Measurements from ENCODE around the gene IGFLR1.
A peak's percentile ranks its signal among the peaks of the same experiment; 100 is the strongest.

Gene IGFLR1

DNA sequence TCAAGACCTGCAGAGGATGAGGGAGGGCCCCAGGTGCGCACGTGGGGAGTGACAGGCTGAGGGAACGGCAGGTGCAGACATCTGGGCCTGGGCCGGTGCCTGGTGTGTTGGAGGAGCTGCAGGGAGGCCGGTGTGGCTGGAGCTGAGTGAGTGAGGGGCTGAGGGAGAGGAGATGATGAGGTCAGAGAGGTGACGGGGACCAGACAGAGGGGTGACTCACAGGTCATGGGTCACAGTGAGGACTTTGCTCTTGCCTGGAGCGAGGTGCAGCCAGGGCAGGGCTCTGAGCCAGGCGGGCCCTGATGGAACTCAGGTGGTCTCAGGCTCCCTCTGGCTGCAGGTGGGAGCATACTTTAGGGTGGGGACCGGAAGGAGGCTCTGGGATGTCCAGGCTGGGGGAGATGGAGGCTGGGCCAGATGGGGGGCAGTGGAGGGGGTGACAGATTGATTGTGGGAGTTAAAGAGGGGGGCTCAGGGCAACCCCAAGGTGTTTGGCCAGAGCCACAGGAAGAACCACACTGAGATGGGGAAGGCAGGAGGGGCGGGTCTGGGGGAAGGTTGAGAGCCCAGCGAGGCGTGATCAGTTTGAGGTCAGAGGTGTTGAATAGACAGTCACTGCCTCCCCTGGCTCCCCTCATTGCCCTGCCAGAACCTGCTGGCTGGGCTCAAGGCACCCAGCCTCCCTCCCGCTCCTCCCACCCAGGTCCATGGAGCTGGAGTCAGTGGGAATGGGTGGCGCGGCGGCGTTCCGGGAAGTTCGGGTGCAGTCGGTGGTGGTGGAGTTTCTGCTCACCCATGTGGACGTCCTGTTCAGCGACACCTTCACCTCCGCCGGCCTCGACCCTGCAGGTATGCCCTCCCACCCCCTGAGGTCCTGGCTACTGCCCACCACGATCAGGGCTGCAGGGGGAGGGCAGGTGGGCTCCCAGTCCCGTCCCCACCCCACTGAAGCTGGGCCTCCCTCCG, 41.5 kb upstream of the IGFLR1 start:
- no peaks in the 10 kb centered on the region for H3K27me3 Mint-ChIP-seq
- intact Hi-C loops (cut with micrococcal nuclease), result no loop called here

DNA sequence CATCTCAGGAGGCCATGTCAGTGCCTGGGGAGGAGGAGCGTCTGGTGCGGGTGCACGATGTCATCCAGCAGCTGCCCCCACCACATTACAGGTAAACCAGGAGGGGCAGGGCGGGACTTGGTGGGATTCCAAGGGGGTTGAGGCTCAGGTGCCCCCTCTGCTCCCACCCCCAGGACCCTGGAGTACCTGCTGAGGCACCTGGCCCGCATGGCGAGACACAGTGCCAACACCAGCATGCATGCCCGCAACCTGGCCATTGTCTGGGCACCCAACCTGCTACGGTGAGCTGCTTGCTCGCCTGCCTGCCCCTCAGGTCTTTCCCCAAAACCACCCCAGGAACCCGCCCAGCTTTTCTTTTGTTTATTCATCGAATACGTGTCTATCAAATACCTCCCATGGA, 40.3 kb upstream of the IGFLR1 start:
- no peaks in the 10 kb centered on the region for H3K27me3 Mint-ChIP-seq
- H3K36me3 Mint-ChIP-seq (ENCODE audit: low read depth), result peaks cover 47% of the 10 kb centered on the region
- H3K4me1 Mint-ChIP-seq (ENCODE audit: low read depth), result no peaks in the 10 kb centered on the region
- no peak overlapping the region for H3K4me3 Mint-ChIP-seq
- intact Hi-C loops (cut with micrococcal nuclease), result no loop called here
- no peak overlapping the region for H3K27ac Mint-ChIP-seq
- no peaks in the 10 kb centered on the region for H3K9me3 Mint-ChIP-seq

More for the DNA sequence above, 41.5 kb upstream of the IGFLR1 start:
- no peak overlapping the region for H3K27ac Mint-ChIP-seq
- no peaks in the 10 kb centered on the region for H3K4me1 Mint-ChIP-seq (ENCODE audit: low read depth)
- H3K36me3 Mint-ChIP-seq (ENCODE audit: low read depth), result peaks cover 46% of the 10 kb centered on the region
- H3K9me3 Mint-ChIP-seq, result no peaks in the 10 kb centered on the region
- H3K4me3 Mint-ChIP-seq, result no peak overlapping the region

GRCh38 chr19:35781650-35782049, 39.4 kb upstream of the IGFLR1 start:
- Mint-ChIP-seq H3K27ac (no peak overlapping the region), H3K36me3 (ENCODE audit: low read depth) (peaks cover 47% of the 10 kb centered on the region), H3K9me3 (no peaks in the 10 kb centered on the region), H3K4me3 (no peak overlapping the region), H3K27me3 (no peaks in the 10 kb centered on the region), H3K4me1 (ENCODE audit: low read depth) (peaks cover 5% of the 10 kb centered on the region)
- intact Hi-C loops (cut with micrococcal nuclease), result no loop called here

DNA sequence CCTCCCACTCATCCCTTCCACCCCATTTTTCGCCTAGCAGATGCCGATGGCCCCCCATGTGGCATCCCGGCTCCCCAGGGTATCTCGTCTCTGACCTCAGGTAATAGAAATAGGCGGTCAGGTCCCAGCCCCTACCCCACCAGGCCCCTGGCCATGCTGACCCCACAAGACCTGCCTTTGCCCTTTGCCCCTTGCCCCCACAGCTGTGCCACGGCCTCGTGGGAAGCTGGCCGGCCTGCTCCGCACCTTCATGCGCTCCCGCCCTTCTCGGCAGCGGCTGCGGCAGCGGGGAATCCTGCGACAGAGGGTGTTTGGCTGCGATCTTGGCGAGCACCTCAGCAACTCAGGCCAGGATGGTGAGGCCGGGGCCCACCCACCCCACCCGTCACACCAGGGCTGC, 38.5 kb upstream of the IGFLR1 start:
- H3K36me3 Mint-ChIP-seq (ENCODE audit: low read depth), result peaks cover 41% of the 10 kb centered on the region
- H3K4me3 Mint-ChIP-seq, result no peak overlapping the region
- intact Hi-C loops (cut with micrococcal nuclease), result no loop called here
- H3K27ac Mint-ChIP-seq, result no peak overlapping the region
- peaks cover 14% of the 10 kb centered on the region for H3K4me1 Mint-ChIP-seq (ENCODE audit: low read depth)
- no peaks in the 10 kb centered on the region for H3K9me3 Mint-ChIP-seq
- no peaks in the 10 kb centered on the region for H3K27me3 Mint-ChIP-seq

GRCh38 chr19:35780058-35780457, 37.8 kb upstream of the IGFLR1 start:
- Mint-ChIP-seq H3K27ac (no peak overlapping the region), H3K36me3 (ENCODE audit: low read depth) (peaks cover 41% of the 10 kb centered on the region), H3K27me3 (no peaks in the 10 kb centered on the region), H3K4me3 (no peak overlapping the region), H3K9me3 (no peaks in the 10 kb centered on the region), H3K4me1 (ENCODE audit: low read depth) (peaks cover 16% of the 10 kb centered on the region)
- intact Hi-C loops (cut with micrococcal nuclease), result no loop called here

DNA sequence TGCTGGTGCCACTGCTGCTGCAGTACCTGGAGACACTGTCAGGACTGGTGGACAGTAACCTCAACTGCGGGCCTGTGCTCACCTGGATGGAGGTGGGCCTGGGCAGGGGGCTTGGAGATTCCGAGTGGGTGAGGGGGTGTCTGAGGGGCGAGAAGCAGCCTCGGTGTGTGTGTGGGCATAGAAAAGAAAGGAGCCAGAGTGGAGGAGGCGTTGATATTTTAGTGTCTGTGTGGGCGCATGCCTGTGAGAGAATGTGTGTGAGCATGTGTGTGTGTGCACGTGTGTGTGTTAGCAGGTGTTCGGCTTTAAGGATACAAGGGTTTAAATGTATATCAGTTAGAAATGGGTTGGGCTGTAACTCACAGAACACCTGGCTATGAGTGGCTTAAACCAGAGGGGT, 36.8 kb upstream of the IGFLR1 start:
- H3K27me3 Mint-ChIP-seq, result peaks cover under 1% of the 10 kb centered on the region
- no peaks in the 10 kb centered on the region for H3K9me3 Mint-ChIP-seq
- H3K36me3 Mint-ChIP-seq (ENCODE audit: low read depth), result peaks cover 41% of the 10 kb centered on the region
- intact Hi-C loops (cut with micrococcal nuclease), result no loop called here
- H3K4me1 Mint-ChIP-seq (ENCODE audit: low read depth), result peaks cover 25% of the 10 kb centered on the region
- no peak overlapping the region for H3K4me3 Mint-ChIP-seq
- H3K27ac Mint-ChIP-seq, result no peak overlapping the region

- H3K4me1 Mint-ChIP-seq (ENCODE audit: low read depth), result peaks cover 25% of the 10 kb centered on the region
- H3K27ac Mint-ChIP-seq, result no peak overlapping the region
- intact Hi-C loops (cut with micrococcal nuclease), result no loop called here
- H3K9me3 Mint-ChIP-seq, result no peaks in the 10 kb centered on the region
- H3K27me3 Mint-ChIP-seq, result peaks cover 2% of the 10 kb centered on the region
- no peak overlapping the region for H3K4me3 Mint-ChIP-seq
- peaks cover 34% of the 10 kb centered on the region for H3K36me3 Mint-ChIP-seq (ENCODE audit: low read depth)
Measured at GRCh38 chr19:35777961-35778360, 35.7 kb upstream of the IGFLR1 start.

DNA sequence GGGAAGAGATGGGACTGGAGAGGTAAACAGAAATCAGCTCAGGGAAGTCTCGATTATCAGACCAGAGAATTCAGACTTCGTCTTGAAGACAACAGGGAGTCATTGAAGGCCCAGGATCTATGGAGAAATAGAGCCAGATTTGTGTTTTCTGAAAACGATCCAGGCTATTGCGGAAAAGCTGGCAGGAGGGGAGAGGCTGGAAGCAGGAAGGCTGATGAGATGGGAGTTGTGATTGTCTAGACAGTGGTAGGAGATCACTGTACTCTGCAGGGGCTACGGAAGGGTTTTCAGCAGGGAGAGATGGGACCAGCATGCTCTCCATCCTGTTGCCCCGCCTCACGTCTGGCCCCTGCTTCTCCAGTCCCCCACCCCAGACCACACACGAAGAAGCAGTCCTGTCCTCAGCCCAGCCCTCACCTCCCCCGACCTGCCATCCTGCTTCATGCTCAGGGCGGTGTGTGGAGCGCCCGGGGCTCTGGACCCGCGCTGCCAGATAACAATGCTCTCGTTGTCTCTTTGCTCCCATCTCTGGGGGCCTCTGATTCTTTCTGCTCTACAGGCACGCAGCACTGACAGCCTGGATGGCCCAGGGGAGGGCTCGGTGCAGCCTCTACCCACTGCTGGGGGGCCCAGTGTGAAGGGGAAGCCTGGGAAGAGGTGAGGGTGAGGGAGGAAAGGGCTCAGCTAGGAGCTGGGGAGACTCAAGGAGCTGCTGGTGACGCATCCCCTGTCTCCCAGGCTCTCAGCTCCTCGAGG, 35.0 kb upstream of the IGFLR1 start:
- Mint-ChIP-seq H3K36me3 (ENCODE audit: low read depth) (peaks cover 27% of the 10 kb centered on the region), H3K4me3 (no peak overlapping the region), H3K27me3 (peaks cover 2% of the 10 kb centered on the region), H3K9me3 (no peaks in the 10 kb centered on the region), H3K27ac (no peak overlapping the region), H3K4me1 (ENCODE audit: low read depth) (peaks cover 25% of the 10 kb centered on the region)
- intact Hi-C loops (cut with micrococcal nuclease), result no loop called here

DNA sequence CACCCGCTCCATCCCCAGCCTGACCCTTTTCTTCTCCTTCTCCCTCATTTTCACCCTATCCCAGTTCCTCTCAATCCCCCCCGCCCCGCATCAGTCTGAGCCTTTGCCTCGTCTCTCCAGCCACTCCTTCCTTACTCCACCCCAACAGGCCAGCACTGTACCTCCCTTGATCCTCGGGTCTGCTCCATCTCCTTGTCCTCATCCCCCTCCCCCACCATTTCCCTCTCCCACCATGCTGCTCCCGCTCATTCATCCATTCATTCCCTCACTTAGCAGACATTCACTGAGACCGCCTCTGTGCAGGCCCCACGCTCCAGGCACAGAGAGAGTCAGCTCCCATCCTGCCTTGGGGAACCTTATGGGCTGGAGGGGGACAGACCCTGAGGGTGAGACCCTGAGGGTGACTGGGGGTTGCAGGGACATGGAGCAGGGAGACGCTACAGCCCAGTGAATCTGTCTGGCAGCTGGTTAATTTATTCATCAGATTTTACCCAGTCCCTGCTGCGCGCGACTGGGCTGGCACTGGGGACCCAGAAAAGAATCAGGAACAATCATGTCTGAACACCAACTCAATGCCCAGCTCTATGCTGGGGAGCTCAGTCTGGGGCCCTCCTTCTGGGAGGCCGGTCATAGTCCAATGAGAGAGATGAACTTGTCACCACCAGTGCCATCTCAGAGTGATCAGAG, 34.0 kb upstream of the IGFLR1 start:
- peaks cover 2% of the 10 kb centered on the region for H3K27me3 Mint-ChIP-seq
- H3K4me1 Mint-ChIP-seq (ENCODE audit: low read depth), result peaks cover 25% of the 10 kb centered on the region
- peak overlapping the region; percentile 77 for H3K4me3 Mint-ChIP-seq
- H3K36me3 Mint-ChIP-seq (ENCODE audit: low read depth), result peaks cover 18% of the 10 kb centered on the region
- no peaks in the 10 kb centered on the region for H3K9me3 Mint-ChIP-seq
- peak overlapping the region; percentile 77 for H3K27ac Mint-ChIP-seq
- intact Hi-C loops (cut with micrococcal nuclease), result no loop called here

GRCh38 chr19:35775298-35776101, 33.2 kb upstream of the IGFLR1 start, which contains the start of gene ARHGAP33:
ARHGAP33 (plus strand) TSS chr19:35775564; CDS start chr19:35775659, 95 bp downstream.
- peaks cover 25% of the 10 kb centered on the region for H3K4me1 Mint-ChIP-seq (ENCODE audit: low read depth)
- no peaks in the 10 kb centered on the region for H3K9me3 Mint-ChIP-seq
- H3K36me3 Mint-ChIP-seq (ENCODE audit: low read depth), result peaks cover 10% of the 10 kb centered on the region
- H3K4me3 Mint-ChIP-seq, result peak within 1 kb of the TSS; percentile 77
- peak within 1 kb of the TSS; percentile 77 for H3K27ac Mint-ChIP-seq
- H3K27me3 Mint-ChIP-seq, result peaks cover 2% of the 10 kb centered on the region
- intact Hi-C loops (cut with micrococcal nuclease), result no loop called here

DNA sequence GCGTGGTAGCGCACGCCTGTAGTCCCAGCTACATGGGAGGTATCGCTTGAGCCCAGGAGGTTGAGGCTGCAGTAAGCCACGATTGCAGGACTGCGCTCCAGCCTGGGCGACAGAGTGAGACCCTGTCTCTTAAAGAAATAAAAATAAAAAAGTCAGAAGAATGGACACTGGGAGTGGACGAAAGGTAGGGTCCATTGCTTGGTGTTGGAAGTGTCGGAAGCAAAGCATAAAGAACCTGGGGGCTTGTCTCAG, 32.7 kb upstream of the IGFLR1 start:
- peak overlapping the region; percentile 77 for H3K4me3 Mint-ChIP-seq
- H3K36me3 Mint-ChIP-seq (ENCODE audit: low read depth), result peaks cover 6% of the 10 kb centered on the region
- peak overlapping the region; percentile 77 for H3K27ac Mint-ChIP-seq
- H3K27me3 Mint-ChIP-seq, result peaks cover 2% of the 10 kb centered on the region
- no peaks in the 10 kb centered on the region for H3K9me3 Mint-ChIP-seq
- peaks cover 25% of the 10 kb centered on the region for H3K4me1 Mint-ChIP-seq (ENCODE audit: low read depth)
- intact Hi-C loops (cut with micrococcal nuclease), result no loop called here

GRCh38 chr19:35774274-35775045, 32.2 kb upstream of the IGFLR1 start:
- peaks cover 2% of the 10 kb centered on the region for H3K27me3 Mint-ChIP-seq
- H3K36me3 Mint-ChIP-seq (ENCODE audit: low read depth), result peaks cover 10% of the 10 kb centered on the region
- intact Hi-C loops (cut with micrococcal nuclease), result no loop called here
- H3K27ac Mint-ChIP-seq, result peak overlapping the region; percentile 77
- H3K4me1 Mint-ChIP-seq (ENCODE audit: low read depth), result peaks cover 25% of the 10 kb centered on the region
- peak overlapping the region; percentile 77 for H3K4me3 Mint-ChIP-seq
- H3K9me3 Mint-ChIP-seq, result no peaks in the 10 kb centered on the region
